Measurements from ENCODE around the gene SART1.
"Not testable (repeated sequence)": the region's sequence is repeated elsewhere in the genome, so short reads cannot be mapped to it uniquely, and the experiment has no call there.

The SART1 gene

GRCh38 chr11:65937766-65938165, 23.8 kb upstream of the SART1 start:
- DNase-seq: no peak

- DNase-seq: no peak
Observed at GRCh38 chr11:65941720-65942310, 19.7 kb upstream of the SART1 start.

GRCh38 chr11:65942531-65942930, 19.0 kb upstream of the SART1 start:
- no peak for DNase-seq

GRCh38 chr11:65944191-65944590, 17.3 kb upstream of the SART1 start:
- DNase-seq: no peak

GRCh38 chr11:65944767-65945166, 16.8 kb upstream of the SART1 start:
- DNase-seq: no peak

GRCh38 chr11:65945430-65945911, 16.1 kb upstream of the SART1 start, which contains the start of gene TSGA10IP:
Gene TSGA10IP, plus strand, starts transcription at chr11:65945480. Its CDS starts 196 bp downstream, at chr11:65945676.
- no peak for DNase-seq

GRCh38 chr11:65945941-65946558, 15.5 kb upstream of the SART1 start:
- DNase-seq: no peak

GRCh38 chr11:65946655-65947054, 14.9 kb upstream of the SART1 start:
- no peak for DNase-seq

- DNase-seq: no peak
Observed at GRCh38 chr11:65947133-65947532, 14.4 kb upstream of the SART1 start.

GRCh38 chr11:65947603-65948125, 13.9 kb upstream of the SART1 start:
- DNase-seq: no peak

GRCh38 chr11:65950711-65951110, 10.8 kb upstream of the SART1 start:
- not testable (repeated sequence) for DNase-seq

- not testable (repeated sequence) for DNase-seq
Observed at GRCh38 chr11:65951641-65952040, 9.9 kb upstream of the SART1 start.

GRCh38 chr11:65952052-65952521, 9.4 kb upstream of the SART1 start:
- DNase-seq: no peak

- no peak for DNase-seq
Observed at GRCh38 chr11:65953471-65953870, 8.1 kb upstream of the SART1 start.

GRCh38 chr11:65954771-65955170, 6.8 kb upstream of the SART1 start:
- DNase-seq: no peak

- DNase-seq: no peak
Observed at GRCh38 chr11:65958291-65958690, 3.2 kb upstream of the SART1 start.

GRCh38 chr11:65958774-65959420, 2.6 kb upstream of the SART1 start:
- no peak for DNase-seq

GRCh38 chr11:65960824-65961266, 689 bp upstream of the SART1 start:
- no peak for DNase-seq

GRCh38 chr11:65962141-65962564, 619 bp downstream of the SART1 start:
- no peak for DNase-seq

GRCh38 chr11:65964906-65965305, 3.4 kb downstream of the SART1 start:
- no peak for DNase-seq

- DNase-seq: no peak
Observed at GRCh38 chr11:65965986-65966762, 4.6 kb downstream of the SART1 start.

- DNase-seq: no peak
Observed at GRCh38 chr11:65967329-65967934, 5.9 kb downstream of the SART1 start.

Measured in NCI-H1105 treated with DMSO at 0.1 percent for 48 hours (cell line).